RPMI8226 (cell line): ENCODE measurements around the gene GLTP.

Source experiments
- DNase-seq: peaks from one replicate; pipeline ENCODE4 v3.0.0-alpha.2; 2015

GLTP gene

GRCh38 chr12:109840305-109841074, 39.9 kb downstream of the GLTP start:
- DNase-seq: peak; percentile 39

GRCh38 chr12:109839444-109839843, 40.9 kb downstream of the GLTP start:
- DNase-seq: no peak

- peak; percentile 33 for DNase-seq
Measured at GRCh38 chr12:109836916-109837315, 43.4 kb downstream of the GLTP start.

GRCh38 chr12:109835827-109836226, 44.5 kb downstream of the GLTP start:
- no peak for DNase-seq

- no peak for DNase-seq
Measured at GRCh38 chr12:109833307-109834189, 46.8 kb downstream of the GLTP start, which contains the start of gene TRPV4. Gene TRPV4 (minus strand): TSS chr12:109833398. CDS start chr12:109814796, 18,602 bp downstream.

- no peak for DNase-seq
Measured at GRCh38 chr12:109832541-109833306, 47.6 kb downstream of the GLTP start.

- DNase-seq: no peak
Measured at GRCh38 chr12:109831929-109832328, 48.4 kb downstream of the GLTP start.

- DNase-seq: no peak
Measured at GRCh38 chr12:109831365-109831764, 49.0 kb downstream of the GLTP start.

- DNase-seq: no peak
Measured at GRCh38 chr12:109830718-109831117, 49.6 kb downstream of the GLTP start.

- DNase-seq: no peak
Measured at GRCh38 chr12:109830267-109830666, 50.1 kb downstream of the GLTP start.

GRCh38 chr12:109829667-109830066, 50.7 kb downstream of the GLTP start:
- DNase-seq: no peak

GRCh38 chr12:109828754-109829511, 51.4 kb downstream of the GLTP start:
- DNase-seq: no peak

GRCh38 chr12:109827566-109828550, 52.5 kb downstream of the GLTP start:
- no peak for DNase-seq

- no peak for DNase-seq
Measured at GRCh38 chr12:109827080-109827479, 53.3 kb downstream of the GLTP start.

GRCh38 chr12:109824731-109825130, 55.6 kb downstream of the GLTP start:
- DNase-seq: no peak

- DNase-seq: no peak
Measured at GRCh38 chr12:109822951-109823411, 57.4 kb downstream of the GLTP start.

GRCh38 chr12:109822416-109822815, 57.9 kb downstream of the GLTP start:
- no peak for DNase-seq

GRCh38 chr12:109821968-109822367, 58.4 kb downstream of the GLTP start:
- no peak for DNase-seq

- DNase-seq: no peak
Measured at GRCh38 chr12:109820816-109821381, 59.4 kb downstream of the GLTP start.

- no peak for DNase-seq
Measured at GRCh38 chr12:109818905-109819500, 61.3 kb downstream of the GLTP start.
